ENCODE results near the gene GABRE. TPM values are rescaled to one million over a fixed set of nuclear protein-coding genes. Genes with fewer than 3 reads are reported as not detected.

The GABRE gene
- polyA plus RNA-seq, 1 experiment: 13.9 TPM

GRCh38 chrX:151973060-151973661 is 1.3 kb downstream of the GABRE start:
- CTCF ChIA-PET: interaction anchor here (0.7 kb wide), 1 partner anchor 481 kb away, joined by 3 read pairs; no protein-coding TSS in a partner anchor
- POLR2A ChIA-PET: interaction anchor here (0.9 kb wide), 1 partner anchor 12 kb away, joined by 5 read pairs; no protein-coding TSS in a partner anchor

GRCh38 chrX:151970661-151971060 is 3.8 kb downstream of the GABRE start:
- Histone ChIP-seq H3K9me3 (ENCODE audit: control insufficient read depth, insufficient read depth, low read length) (no peaks in the 10 kb centered on the region), H3K27ac (ENCODE audit: low read depth, low read length) (no peak overlapping the region), H3K4me3 (ENCODE audit: low read depth, low read length) (no peak overlapping the region), H3K27me3 (ENCODE audit: control insufficient read depth, insufficient read depth, low read length) (peaks cover 4% of the 10 kb centered on the region)
- TF ChIP-seq, protein P1, sequence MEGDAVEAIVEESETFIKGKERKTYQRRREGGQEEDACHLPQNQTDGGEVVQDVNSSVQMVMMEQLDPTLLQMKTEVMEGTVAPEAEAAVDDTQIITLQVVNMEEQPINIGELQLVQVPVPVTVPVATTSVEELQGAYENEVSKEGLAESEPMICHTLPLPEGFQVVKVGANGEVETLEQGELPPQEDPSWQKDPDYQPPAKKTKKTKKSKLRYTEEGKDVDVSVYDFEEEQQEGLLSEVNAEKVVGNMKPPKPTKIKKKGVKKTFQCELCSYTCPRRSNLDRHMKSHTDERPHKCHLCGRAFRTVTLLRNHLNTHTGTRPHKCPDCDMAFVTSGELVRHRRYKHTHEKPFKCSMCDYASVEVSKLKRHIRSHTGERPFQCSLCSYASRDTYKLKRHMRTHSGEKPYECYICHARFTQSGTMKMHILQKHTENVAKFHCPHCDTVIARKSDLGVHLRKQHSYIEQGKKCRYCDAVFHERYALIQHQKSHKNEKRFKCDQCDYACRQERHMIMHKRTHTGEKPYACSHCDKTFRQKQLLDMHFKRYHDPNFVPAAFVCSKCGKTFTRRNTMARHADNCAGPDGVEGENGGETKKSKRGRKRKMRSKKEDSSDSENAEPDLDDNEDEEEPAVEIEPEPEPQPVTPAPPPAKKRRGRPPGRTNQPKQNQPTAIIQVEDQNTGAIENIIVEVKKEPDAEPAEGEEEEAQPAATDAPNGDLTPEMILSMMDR (IDR thresholded peaks at IDR 0.05; ENCODE audit: low read depth, low read length): no peak
- ChIA-PET POLR2A (interaction anchor here (0.9 kb wide), 1 partner anchor 145 kb away, joined by 3 read pairs; no protein-coding TSS in a partner anchor), CTCF (no interaction called here)
- peak; percentile 77 for DNase-seq (ENCODE audit: low read depth, low spot score)

More at GRCh38 chrX:151973060-151973661, 1.3 kb downstream of the GABRE start:
- H3K27me3 ChIP-seq (ENCODE audit: control insufficient read depth, insufficient read depth, low read length): peaks cover 4% of the 10 kb centered on the region
- no peak for DNase-seq (ENCODE audit: low read depth, low spot score)
- H3K9me3 ChIP-seq (ENCODE audit: control insufficient read depth, insufficient read depth, low read length): no peaks in the 10 kb centered on the region
- TF ChIP-seq, protein P1 (IDR thresholded peaks at IDR 0.05; ENCODE audit: low read depth, low read length): no peak
- H3K4me3 ChIP-seq (ENCODE audit: low read depth, low read length): peak overlapping the region; percentile 64
- no peak overlapping the region for H3K27ac ChIP-seq (ENCODE audit: low read depth, low read length)

DNA sequence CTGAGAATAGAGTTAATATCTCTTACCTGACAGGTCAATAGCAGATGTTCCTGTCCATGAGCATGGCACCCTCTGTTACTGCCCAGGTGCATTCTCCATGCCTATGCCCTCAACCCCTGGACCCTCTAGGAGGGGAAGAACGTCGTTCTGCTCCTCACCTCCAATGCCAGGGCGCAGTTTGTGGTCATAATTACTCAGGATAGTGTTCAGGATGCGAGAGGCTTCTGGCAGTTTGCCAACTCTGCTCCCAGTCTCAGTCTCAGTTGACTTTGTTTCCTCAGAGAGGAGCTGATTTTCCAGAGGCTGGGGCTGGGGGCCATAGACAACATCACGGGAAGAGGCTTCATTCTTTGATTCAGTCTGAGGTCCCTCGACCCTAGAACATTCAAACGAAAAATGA is 4.4 kb downstream of the GABRE start:
- TF ChIP-seq, protein P1 (IDR thresholded peaks at IDR 0.05; ENCODE audit: low read depth, low read length): no peak
- no peak for DNase-seq (ENCODE audit: low read depth, low spot score)
- Histone ChIP-seq H3K4me3 (ENCODE audit: low read depth, low read length) (no peak overlapping the region), H3K27ac (ENCODE audit: low read depth, low read length) (no peak overlapping the region), H3K27me3 (ENCODE audit: control insufficient read depth, insufficient read depth, low read length) (peaks cover under 1% of the 10 kb centered on the region), H3K9me3 (ENCODE audit: control insufficient read depth, insufficient read depth, low read length) (no peaks in the 10 kb centered on the region)
- CTCF ChIA-PET: no interaction called here
- POLR2A ChIA-PET: no interaction called here

DNA sequence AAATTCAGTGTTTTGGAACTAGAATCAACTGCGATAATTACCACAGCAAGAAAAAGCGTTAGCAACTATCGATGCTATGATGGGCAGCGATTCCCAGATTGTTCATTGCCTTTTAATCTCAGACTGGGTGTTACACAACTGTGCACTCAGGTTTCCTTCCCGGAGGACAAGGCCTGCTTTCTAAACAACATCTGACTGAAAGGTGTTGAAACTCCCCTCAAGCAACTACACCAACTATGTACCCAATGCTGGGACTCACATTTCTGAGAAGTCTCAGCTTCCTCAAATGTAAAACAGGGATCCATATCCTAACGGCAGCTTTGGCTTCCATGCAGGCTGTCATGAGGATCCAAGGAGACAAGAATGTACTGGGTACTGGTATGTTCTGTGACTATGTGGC is 8.2 kb downstream of the GABRE start:
- TF ChIP-seq, protein P1 (IDR thresholded peaks at IDR 0.05; ENCODE audit: low read depth, low read length): no peak
- CTCF ChIA-PET: interaction anchor here (0.6 kb wide), 1 partner anchor 1471 kb away, joined by 7 read pairs; no protein-coding TSS in a partner anchor
- no peak for DNase-seq (ENCODE audit: low read depth, low spot score)
- POLR2A ChIA-PET: no interaction called here
- no peak overlapping the region for H3K27ac ChIP-seq (ENCODE audit: low read depth, low read length)
- no peak overlapping the region for H3K4me3 ChIP-seq (ENCODE audit: low read depth, low read length)
- H3K9me3 ChIP-seq (ENCODE audit: control insufficient read depth, insufficient read depth, low read length): no peaks in the 10 kb centered on the region
- no peaks in the 10 kb centered on the region for H3K27me3 ChIP-seq (ENCODE audit: control insufficient read depth, insufficient read depth, low read length)

- no peak for DNase-seq (ENCODE audit: low read depth, low spot score)
- ChIA-PET CTCF (interaction anchor here (0.6 kb wide), 1 partner anchor 996 kb away, joined by 5 read pairs; no protein-coding TSS in a partner anchor), POLR2A (no interaction called here)
- no peak overlapping the region for H3K27ac ChIP-seq (ENCODE audit: low read depth, low read length)
- TF ChIP-seq, protein P1 (IDR thresholded peaks at IDR 0.05; ENCODE audit: low read depth, low read length): no peak
- no peaks in the 10 kb centered on the region for H3K27me3 ChIP-seq (ENCODE audit: control insufficient read depth, insufficient read depth, low read length)
- no peaks in the 10 kb centered on the region for H3K9me3 ChIP-seq (ENCODE audit: control insufficient read depth, insufficient read depth, low read length)
- no peak overlapping the region for H3K4me3 ChIP-seq (ENCODE audit: low read depth, low read length)
Measured at GRCh38 chrX:151962034-151962433, 12.4 kb downstream of the GABRE start.
